ENCODE measurements around the gene IL4R. TPM values are rescaled to one million over a fixed set of nuclear protein-coding genes. Genes with fewer than 3 reads are reported as not detected.

The IL4R gene
- total RNA-seq, 1 experiment from 2014 or later = 29.6 TPM

- no peak overlapping the region for H3K9ac ChIP-seq (ENCODE audit: low read length)
- intact Hi-C loops (cut with micrococcal nuclease) = no loop called here
- no peaks in the 10 kb centered on the region for H4K20me1 ChIP-seq (ENCODE audit: insufficient read depth)
- POLR2A ChIA-PET = no interaction called here
- H3K9me2 ChIP-seq (ENCODE audit: insufficient read depth) = no peaks in the 10 kb centered on the region
- H2AFZ ChIP-seq (ENCODE audit: low read depth, low read length, poor library complexity, severe bottlenecking) = no peak overlapping the region
- DNase-seq (ENCODE audit: low read depth, low spot score) = no peak
- CTCF ChIA-PET = no interaction called here
- no peaks in the 10 kb centered on the region for H3K36me3 ChIP-seq (ENCODE audit: control insufficient read depth in 1 of 2, insufficient read depth in 2 of 2, low read length in 2 of 2)
- H3K79me2 ChIP-seq (ENCODE audit: insufficient read depth, low read length) = no peaks in the 10 kb centered on the region
- peaks cover 6 to 16% of the 10 kb centered on the region in 2 experiments; a peak in 3 of 4 replicates for H3K4me1 ChIP-seq (ENCODE audit: control insufficient read depth in 1 of 2, insufficient read depth in 2 of 2, low read length in 2 of 2)
- no peaks in the 10 kb centered on the region for H3K9me3 ChIP-seq (ENCODE audit: control insufficient read depth in 1 of 2, insufficient read depth in 1 of 2, low read depth in 1 of 2, low read length in 2 of 2)
- H3K4me3 ChIP-seq (replicated peaks in 1 of 2; ENCODE audit: low read depth in 1 of 2, low read length in 2 of 2) = no peak overlapping the region
- BruUV-seq (replicated peaks) = no TSS peak
- no peaks in the 10 kb centered on the region for H3K27me3 ChIP-seq (ENCODE audit: insufficient read depth, low read length)
- ATAC-seq = no peak
- 0 out of 2 replicates have a peak overlapping the region, but pooled peaks have one; percentile 25 for H3K4me2 ChIP-seq (ENCODE audit: low read length)
- no peak for TF ChIP-seq FOSL1 (IDR thresholded peaks at IDR 0.05; ENCODE audit: low read depth)
- TF ChIP-seq ZBTB33 (IDR thresholded peaks at IDR 0.05; ENCODE audit: extremely low read depth, insufficient replicate concordance, low read length) = no peak
- TF ChIP-seq SRF (IDR thresholded peaks at IDR 0.05; ENCODE audit: low read depth) = no peak
- no peak for TF ChIP-seq ZNF274 (IDR thresholded peaks at IDR 0.05; ENCODE audit: low read depth, low read length)
- TF ChIP-seq SP1 (IDR thresholded peaks at IDR 0.05; ENCODE audit: low read depth) = no peak
- TF ChIP-seq ZFX (IDR thresholded peaks at IDR 0.05) = no peak
- no peak for TF ChIP-seq SIN3A (IDR thresholded peaks at IDR 0.05; ENCODE audit: low read depth)
- TF ChIP-seq EZH2 (IDR thresholded peaks at IDR 0.05) = no peak
- TF ChIP-seq POLR2A (IDR thresholded peaks at IDR 0.05; ENCODE audit: borderline replicate concordance, extremely low read depth, insufficient read depth, insufficient read length) = no peak
- TF ChIP-seq MAX (IDR thresholded peaks at IDR 0.05) = no peak
- TF ChIP-seq CBX3 (IDR thresholded peaks at IDR 0.05; ENCODE audit: low read depth) = no peak
- no peak for TF ChIP-seq EGR1 (IDR thresholded peaks at IDR 0.05; ENCODE audit: low read depth)
- no peak for TF ChIP-seq TCF7L2 (IDR thresholded peaks at IDR 0.05; ENCODE audit: borderline replicate concordance, extremely low read depth, insufficient read depth, insufficient read length)
- RAD21 ChIA-PET (ENCODE audit: low non-redundant PET in 1 of 2, low total read pairs in 2 of 2, uncharacterized antibody in 2 of 2, unreplicated experiment in 2 of 2) = no interaction called here
- H3K27ac ChIP-seq (ENCODE audit: low read depth, low read length) = no peak overlapping the region
Measured at GRCh38 chr16:27378871-27379481, 65.2 kb downstream of the IL4R start.
